Inferior parietal cortex (tissue), 1 donor: ENCODE measurements around the gene IZUMO4.

Source experiments
- DNase-seq: peaks from one replicate; pipeline ENCODE4 v3.0.0-alpha.2; 2016; ENCODE audit errors: extremely low spot score

IZUMO4 gene

DNA sequence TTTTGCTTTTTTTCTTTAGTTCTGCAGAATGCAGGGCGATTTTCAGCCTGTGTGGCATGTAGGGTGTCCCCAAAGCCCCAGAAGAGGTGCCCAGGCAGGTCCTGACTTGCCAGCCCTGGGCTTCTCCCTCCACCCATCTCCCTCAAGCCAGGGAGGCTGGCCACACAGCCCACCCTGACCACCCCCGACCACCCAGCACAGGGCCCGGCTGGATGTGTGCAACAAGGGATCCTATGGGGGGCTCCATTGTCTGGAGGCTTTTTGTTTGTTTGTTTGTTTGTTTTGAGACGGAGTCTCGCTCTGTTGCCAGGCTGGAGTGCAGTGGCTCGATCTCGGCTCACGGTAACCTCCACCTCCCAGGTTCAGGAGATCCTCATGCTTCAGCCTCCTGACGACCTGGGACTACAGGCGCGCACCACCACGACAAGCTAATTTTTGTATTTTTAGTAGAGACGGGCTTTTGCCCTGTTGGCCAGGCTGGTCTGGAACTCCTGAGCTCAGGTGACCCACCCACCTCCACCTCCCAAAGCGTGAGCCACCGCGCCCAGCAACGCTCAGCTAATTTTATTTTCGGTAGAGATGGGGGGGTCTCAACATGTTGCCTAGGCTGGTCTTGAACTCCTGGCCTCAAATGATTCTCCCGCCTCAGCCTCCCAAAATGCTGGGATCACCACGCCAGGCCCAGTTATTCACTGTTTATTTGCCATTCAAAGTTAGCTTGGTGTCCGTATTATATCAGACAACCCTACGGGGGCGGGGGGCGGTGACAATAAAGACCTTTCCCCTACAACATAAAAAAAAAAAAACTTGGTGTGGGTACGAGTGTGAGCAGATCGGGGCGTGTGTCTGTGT lies 37.9 kb upstream of the IZUMO4 start:
- no peak for DNase-seq

DNA sequence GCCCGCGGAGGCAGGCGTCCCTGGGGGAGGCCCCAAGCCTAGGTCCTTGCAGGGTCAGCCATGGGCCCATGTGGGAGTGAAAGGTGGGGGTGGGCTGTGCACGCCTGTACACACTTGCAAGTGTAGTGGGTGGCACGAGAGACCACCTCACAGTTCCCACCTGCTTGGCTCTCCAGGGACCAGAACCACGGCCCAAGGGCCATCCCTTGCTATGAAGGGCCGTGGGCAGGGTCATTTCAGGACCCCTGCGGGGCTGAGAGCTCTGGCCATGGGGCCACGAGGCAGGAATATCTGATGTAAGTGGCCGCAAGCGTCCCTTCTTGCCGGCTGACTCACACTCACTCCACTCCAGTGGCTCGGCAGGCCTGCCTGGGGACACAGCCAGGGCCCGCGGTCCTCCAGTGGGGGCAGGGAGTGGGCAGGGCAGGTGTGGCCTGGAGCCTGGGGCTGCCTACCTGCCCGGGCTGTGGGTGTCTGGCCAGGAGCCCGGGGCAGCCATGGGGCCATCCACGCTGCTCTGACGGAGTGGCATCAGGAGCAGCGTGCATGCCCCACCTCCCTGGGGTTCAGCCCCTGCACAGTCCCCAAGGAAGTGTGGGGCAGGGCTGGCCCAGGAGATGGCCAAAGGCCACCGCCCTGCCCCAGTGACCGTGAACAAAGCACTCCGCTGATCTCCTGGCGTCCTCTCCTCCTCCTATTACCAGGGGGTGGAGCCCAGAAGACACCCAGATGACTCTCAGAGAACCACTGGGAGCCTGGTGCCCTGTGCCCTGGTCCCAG lies 37.1 kb upstream of the IZUMO4 start:
- peak; percentile 44 for DNase-seq

DNA sequence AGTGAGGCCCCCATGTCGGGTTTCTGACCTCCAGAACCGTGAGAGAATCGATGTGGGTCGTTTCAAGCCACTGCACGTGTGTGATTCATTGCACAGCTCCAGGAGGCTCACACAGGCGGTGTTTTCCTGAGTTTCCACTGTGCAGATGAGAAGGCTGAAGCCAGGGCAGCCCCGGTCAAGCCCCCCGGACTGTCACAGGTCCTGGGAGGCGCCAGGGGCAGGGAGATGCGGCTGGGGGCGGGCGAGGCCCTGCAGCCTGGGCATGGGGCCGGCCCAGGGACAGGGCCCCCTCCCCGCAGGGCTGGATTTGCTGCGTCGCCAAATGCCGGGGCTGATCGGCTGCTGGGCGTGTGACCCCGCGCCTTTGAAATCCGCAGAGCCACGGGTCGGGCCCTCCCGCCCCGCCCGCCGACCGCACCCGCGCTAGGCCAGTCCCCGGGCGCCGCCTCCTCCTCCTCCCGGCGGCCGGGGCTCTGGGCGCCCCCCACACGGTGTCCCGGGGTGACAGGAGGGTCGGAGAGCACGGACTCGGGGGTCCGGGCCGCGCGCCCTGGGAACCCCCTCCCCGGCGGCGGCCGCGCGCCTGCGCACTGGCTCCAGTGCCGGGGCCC lies 35.7 kb upstream of the IZUMO4 start:
- no peak for DNase-seq

DNA sequence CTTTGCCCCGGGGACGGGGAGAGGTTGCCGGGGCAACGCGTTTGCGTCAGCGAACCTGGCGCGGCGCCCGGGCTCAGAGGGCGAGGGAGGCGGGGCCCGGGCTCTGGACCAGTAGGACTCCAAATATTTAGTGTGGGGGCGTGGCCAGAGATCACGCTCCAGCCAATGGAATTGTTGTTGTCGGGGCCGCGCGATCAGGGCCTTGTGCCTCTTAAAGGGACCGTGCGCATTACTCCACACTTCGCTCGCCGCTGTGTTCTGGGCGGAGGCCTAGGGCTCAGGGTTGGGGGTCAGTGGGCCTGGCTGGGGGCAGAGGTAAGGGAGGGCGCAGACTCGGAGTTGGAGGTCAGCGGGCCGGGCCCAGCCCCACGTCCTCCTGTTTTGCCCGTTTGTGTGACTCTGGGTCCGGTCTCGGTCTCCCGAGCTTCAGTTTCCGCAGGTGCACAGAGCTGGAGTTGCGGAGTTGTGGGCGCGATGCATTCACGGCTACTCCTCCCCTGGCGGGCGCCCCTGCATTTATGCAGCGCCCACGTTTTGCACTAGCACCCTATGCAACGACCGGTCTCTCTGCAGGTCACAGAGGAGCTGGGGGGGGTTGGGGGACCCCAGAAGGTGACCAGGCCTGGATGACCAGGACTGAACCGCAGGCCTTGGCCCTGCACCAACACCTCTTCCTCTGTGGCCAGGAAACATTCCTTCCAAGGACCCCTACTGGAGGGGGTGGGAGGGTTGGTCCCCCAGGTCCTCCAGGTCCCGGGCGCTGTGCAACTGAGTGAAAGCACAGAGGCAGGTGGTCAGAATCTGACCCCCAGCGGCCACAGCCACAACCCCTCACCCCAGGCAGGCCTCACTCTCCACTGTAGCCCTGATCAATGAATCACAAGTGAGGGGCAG lies 35.0 kb upstream of the IZUMO4 start:
- peak; percentile 99 for DNase-seq

DNA sequence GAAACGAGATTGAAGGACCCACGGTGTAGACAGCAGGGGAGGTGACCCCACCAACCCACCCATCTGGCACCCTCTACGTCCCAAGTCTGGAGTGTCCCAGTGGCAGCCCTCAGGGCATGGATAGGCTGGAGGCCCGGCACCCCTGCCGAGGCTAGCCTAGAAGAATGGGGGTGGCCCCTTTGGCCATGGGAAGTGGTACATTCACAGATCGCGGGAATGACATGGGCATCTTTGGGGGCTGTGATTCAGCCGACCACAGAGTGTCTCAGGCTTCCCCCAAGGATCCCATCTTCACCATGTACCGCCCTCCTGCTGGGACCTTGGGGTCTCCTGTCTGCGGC lies 34.4 kb upstream of the IZUMO4 start:
- DNase-seq: no peak

DNA sequence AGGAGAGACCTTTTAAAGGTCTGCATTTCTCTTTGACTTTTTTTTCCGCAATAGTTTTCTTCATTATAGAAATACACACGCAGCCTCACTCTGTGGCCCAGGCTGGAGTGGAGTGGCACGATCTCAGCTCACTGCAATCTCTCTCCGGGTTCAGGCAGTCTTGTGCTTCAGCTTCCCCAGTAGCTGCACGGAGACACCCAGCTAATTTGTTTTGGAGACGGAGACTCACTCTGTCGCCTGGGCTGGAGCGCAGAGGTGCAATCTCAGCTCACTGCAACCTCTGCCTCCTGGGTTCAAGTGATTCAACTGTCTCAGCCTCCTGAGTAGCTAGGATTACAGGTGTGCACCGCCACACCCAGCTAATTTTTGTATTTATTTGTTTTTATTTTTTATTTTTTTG lies 33.9 kb upstream of the IZUMO4 start:
- DNase-seq: no peak

DNA sequence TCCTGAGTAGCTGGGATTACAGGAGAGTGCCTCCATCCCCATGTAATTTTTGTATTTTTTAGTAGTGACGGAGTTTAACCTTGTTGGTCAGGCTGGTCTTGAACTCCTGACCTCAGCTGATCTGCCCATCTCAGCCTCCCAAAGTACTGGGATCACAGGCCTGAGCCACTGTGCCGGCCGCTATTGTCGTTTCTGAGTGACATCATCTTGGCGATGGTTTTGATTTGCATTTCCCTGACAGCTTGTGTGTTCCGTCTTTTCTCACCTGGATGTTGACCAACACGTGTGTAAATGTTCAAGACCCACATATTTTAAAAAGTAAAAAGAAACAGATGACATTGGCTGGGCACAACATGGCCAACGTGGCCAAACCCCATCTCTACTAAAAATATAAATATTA lies 32.9 kb upstream of the IZUMO4 start:
- DNase-seq: no peak

DNA sequence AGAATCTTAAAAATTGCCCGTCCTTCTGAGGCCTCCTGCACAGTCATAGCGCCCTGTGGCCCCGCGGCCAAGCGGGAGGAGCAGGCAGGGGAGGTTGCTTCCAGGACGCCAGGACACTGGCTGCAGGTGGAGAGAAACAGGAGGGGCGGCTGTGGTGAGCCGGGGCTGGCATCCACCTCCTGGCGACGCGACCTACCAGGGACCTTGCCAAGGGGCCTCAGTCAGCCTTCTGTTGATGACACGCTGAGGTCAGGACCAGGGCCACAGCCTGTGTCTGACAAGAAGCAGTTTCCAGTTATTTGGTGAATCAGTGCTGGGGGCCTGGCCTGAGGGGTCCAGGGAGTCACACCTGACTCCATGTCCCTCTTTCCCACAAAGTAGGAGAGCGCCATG lies 32.3 kb upstream of the IZUMO4 start:
- no peak for DNase-seq

DNA sequence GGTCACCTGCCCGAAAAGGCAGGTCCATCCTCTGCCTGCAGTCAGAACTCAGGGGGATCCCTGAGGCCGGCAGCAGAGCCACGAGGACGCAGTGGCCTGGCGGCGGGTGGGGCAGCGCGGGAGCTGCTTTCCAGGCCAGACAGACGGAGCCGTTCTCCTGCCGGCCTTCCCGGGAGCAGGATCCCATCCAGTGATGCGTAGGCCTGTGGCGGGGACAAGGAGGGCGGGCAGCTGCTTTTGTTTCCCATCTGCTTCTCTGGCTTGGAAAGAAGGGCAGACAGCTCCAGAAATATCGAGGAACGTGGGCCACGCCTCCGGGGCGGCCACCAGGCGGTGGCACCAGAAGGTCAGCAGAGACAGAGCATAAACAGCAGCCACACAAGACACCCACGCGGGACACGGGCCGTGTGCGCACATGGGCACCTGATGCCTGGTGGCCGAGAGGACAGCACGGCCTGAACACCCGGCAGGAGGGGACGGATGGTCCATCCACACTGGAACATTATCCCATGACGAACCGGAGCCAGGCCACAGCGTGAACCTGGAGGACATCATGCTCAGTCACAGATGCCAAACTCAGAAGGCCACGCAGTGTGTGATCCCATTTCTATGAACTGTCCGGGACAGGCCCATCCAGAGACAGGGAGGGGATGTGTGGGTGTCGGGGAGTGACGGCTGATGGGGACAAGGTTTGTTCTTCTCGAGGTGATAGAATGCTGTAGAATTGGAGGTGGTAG lies 31.8 kb upstream of the IZUMO4 start:
- no peak for DNase-seq

DNA sequence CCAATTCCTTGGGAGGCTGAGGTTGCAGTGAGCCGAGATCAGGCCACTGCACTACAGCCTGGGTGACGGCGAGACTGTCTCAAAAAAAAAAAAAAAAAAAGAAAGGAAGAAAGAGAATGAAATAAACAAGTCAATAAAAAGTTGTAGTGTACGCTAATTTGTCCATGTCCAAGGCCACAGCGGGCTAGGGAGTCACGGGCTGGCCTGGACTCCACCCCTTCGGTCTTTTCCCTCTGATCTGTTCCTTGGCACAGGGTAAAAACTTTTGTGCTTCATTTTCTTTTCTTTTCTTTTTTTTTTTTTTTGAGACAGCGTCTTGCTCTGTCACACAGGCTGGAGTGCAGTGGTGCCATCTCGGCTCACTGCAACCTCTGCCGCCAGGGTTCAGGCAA lies 26.3 kb upstream of the IZUMO4 start:
- DNase-seq: no peak

DNA sequence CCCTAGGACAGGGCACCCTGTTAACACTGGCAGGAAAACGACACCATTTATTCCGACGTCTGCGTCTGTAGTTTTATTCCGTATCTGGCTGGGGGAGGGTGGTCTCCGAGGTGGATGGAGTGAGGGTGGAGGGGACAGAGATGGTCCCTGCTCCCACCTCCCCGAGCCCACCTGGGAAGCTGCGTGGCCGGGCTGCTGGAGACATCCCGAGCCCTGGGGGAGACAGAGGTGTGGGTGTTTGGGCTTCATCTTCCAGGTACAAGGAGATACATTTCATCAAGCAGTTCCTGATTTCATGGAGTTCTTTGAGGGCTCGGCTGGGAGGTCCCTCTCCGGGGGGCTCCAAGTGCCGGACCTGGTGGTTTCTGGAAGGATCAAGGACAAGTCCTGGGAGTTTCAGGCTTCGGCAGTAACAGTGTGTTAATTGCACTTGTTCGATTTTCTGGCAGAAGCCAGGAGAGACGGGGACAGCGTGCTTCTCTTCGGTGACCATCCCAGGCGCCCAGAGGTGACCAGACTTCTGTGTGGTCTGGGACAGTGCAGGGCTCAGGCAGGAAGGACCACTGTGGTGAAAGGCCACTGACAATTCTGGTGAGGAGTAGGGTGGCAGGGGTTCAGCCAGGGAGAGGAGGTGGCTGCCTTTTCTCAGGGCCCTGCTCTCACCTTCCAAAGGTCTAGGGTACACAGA lies 25.6 kb upstream of the IZUMO4 start:
- no peak for DNase-seq

DNA sequence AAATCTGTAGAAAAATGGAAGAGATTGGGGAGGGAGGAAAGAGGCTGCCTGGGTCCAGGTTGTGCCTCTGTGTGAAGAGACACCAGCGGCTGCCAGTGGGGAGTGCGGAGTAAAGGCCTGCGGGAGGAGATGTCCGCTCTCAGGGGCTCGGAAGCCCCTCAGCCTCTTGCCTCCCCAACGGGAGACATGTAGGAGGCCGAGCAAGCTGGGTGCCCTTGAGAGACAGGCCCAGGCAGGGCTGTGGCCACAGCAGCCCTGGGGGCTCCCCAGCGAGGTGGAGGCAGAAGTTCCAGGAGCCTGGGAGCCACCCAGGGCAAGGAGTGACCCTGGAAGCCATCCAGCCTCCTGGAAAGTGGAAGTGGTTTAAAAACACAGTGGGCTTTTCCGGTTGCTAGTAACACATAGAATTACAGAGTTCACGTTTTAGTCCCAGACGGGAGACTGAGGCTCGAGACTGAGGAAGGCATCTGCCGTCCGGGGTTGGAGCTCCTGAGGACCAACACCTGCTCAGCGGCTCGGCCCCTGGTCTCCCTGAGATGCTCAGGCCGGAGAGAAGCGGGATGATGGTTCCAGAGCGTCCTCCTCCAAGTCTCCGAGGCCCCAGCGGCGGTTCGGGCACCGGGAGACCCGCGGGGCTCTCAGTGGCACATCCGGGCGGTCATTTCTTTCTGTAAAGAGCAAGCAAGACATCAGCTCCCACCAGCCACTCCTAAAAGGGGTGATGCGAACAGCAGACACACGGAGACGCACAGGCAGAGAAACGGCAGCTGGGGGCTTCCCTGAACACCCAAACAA lies 23.8 kb upstream of the IZUMO4 start:
- DNase-seq: no peak

DNA sequence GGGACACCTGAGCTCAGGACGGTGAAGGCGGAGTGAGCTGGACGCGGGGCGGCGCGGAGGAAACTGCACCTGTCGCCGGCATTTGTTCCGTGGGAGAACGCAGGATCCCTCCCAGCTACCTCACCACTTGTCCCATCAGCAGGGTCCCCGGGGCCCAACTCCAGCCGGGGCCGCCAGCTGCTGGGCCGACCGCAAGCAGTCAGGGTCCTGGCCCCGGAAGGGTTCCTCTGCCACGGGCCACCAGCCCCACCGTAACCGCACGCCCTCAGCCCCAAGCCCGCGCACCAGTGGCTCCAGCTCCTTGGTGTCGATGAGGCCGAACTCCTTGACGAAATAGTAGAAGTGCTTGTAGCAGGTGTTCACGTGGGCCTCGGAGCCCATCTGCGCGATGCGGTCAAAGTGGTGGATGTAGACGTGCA lies 20.2 kb upstream of the IZUMO4 start:
- DNase-seq: no peak

DNA sequence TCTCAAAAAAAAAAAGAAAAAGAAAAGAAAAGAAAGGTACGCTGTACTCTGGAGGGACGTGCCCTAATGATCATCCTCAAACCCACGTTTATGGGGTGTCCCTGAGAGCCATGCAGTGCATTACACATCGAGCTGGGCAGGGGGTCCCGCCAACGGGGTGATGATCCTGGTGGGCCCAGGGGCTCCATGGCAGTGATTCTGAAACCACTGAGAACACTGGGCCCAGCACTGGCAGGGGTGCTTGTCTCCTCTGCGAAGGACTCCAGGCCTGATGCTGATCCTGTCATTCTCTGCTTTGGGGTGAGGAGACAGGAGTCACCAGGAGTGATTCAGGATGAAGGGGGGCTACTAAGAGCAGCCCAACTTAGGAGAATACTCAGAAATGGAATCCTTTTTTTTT lies 19.3 kb upstream of the IZUMO4 start:
- DNase-seq: no peak

DNA sequence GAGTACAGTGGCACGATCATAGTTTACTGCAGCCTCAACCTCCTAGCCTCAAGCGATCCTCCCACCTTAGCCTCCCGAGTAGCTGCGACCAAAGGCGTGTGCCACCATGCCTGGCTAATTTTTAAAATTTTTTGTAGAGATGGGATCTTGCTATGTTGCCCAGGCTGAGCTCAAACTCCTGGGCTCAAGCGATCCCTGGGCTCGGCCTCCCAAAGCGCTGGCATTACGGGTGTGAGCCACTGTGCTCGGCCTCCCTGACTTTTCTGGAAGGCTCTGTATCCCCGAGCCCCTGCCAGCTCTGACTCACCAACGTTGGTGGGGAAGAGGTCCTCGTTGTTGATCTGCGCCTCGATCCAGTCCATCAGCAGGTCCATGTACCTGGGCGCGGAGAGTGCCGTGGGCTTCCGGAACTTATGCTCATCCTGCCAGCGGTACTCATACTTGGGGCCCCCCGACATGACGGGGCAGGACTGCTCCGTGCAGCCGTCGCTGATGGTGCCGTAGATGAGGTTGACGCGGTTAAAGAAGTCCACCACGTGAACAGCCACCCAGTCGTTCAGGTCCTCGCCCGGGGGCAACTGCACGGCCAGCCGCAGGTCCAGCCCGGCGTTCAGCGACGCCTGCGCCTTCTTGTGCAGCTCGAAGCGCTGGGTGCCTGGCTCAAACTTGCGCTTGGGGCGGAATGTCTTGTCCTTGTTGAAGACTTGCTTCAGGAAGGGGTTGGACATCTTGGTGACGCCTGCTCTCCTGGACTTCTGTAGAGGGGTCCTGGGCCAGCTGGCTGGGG lies 18.7 kb upstream of the IZUMO4 start:
- DNase-seq: no peak

DNA sequence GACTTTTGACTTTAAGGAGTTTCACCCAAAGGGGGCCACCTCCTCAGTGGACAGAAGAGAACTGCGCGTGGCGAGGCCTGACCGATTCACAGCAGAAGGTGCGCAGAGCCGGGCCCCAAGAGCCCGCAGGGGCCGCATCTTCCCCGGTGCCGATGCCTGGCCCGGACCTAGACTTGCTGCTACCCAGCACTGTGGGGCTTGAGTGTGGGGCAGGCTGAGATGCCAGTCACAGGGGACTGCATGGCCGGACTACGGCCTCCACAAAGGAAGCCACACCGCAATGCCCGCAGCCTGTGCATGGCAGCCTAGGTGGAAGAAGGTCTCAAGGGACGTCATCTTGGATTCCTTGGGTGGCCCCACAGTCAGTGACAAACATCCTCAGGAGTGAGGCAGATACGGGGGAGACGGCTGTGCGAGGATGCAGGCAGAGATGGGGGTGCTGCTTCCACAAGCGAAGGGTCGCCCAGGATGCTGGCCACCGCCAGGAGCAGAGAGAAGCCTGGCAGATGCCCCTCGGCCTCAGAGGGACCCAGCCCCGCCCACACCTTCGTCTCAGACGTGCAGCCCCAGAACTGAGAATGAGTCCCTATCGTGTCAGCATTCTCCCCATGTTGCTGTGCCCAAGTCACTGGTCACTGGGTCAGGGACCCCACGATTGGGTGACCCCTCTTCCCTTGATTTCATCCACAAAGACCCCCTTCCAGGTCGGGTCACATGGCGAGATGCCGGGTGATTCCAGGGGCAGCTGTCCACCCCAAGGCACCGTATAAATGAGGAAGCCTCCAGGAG lies 17.4 kb upstream of the IZUMO4 start:
- no peak for DNase-seq

DNA sequence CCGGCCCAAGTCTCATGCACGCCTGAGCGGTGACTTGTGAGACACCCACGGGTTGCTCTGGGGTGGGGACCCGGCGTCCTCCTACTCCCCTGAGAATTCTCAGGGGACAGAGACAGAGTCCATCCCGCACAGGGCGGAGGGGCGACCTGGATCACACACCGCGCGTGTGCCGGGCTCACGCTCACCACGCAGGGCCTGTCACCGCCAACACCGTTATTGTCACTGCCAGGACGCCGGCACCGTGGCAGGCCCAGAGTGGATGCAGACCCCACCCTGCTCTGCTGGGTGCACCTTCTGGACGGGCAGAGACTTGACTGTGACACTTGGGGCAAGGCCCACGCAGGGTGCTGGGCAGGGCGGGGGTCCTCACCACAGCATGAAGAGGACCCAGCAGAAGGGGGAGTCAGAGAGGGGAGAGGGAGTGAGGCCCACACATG lies 16.8 kb upstream of the IZUMO4 start:
- DNase-seq: no peak
